Mesodermal cell (in vitro differentiated cells): ENCODE data around the gene NFKB1.
"Not testable (repeated sequence)": the region's sequence is repeated elsewhere in the genome, so short reads cannot be mapped to it uniquely, and the experiment has no call there.

Experiments used
- H3K27ac ChIP-seq: 2 replicates; pipeline ENCODE4 v1.7.0; 2013; ENCODE audit warnings: mild to moderate bottlenecking, low read depth, low read length, moderate library complexity; ENCODE audit not compliant: severe bottlenecking
- H3K36me3 ChIP-seq: 2 replicates; pipeline ENCODE4 v1.7.1; 2013; ENCODE audit warnings: mild to moderate bottlenecking, low read length, moderate library complexity; ENCODE audit not compliant: control insufficient read depth, insufficient read depth
- H3K4me1 ChIP-seq: one replicate; pipeline ENCODE4 v1.7.1; 2013; ENCODE audit warnings: mild to moderate bottlenecking, low read length; ENCODE audit not compliant: insufficient read depth, control insufficient read depth, poor library complexity, severe bottlenecking
- H3K4me3 ChIP-seq: 2 replicates; pipeline ENCODE4 v1.7.0; 2013; ENCODE audit warnings: low read length, control low read depth, mild to moderate bottlenecking; ENCODE audit not compliant: insufficient read depth, poor library complexity, severe bottlenecking; ENCODE audit errors: extremely low read depth
- H3K9me3 ChIP-seq: 2 replicates; pipeline ENCODE4 v1.7.1; 2013; ENCODE audit warnings: mild to moderate bottlenecking, low read length, moderate library complexity; ENCODE audit not compliant: control insufficient read depth
- WGBS, 2 experiments: methylation state at CpG; one replicate each; pipeline ENCODE4 v1.1.5; 2013; ENCODE audit warnings: missing lambda C conversion rate in 2 of 2; ENCODE audit not compliant: insufficient coverage in 2 of 2; 5-methylcytosine and 5-hydroxymethylcytosine counted together

NFKB1 gene

DNA sequence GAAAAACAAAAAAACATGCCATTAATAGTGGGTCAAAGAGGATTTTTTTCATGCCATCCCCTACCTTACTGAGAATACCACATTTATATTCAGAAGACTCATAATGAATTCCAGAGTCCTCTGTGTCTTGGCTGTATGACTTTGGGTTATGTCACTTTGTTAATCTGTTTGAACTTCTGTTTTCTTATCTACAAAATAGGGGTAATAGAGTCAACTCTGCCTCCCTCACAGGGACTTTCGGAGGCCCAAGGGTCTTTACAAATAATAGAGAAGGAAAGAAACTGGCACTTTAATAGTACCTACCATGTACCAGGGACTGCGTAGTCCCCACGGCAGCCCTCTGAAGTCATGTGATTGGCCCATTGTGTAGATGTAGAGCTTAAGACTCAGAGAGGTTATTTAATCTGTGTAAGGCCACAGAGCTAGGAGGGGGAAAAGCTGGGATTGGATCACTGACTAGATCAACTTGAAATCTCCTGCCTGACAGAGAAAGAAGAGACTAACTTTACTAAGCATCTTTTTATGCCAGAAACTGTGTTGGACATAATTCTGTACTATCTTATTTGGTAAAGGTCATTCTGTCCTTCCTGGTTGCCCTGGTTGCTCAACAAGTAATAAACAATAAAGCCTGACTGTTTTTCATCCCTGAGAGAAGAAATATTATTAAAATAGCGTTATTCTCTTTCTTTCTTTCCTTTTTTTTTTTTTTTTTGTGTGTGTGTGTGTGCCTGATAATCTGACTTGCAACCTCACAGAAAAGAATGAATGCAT, 59.6 kb downstream of the NFKB1 start:
- no peak overlapping the region for H3K27ac ChIP-seq
- no peaks in the 10 kb centered on the region for H3K4me1 ChIP-seq
- H3K9me3 ChIP-seq, result no peaks in the 10 kb centered on the region
- 78% methylated on average over 3 of the region's 4 CpGs; no CpG with 5 or more reads in 1 of the 2 experiments for WGBS, 2 experiments
- H3K4me3 ChIP-seq, result no peak overlapping the region
- no peaks in the 10 kb centered on the region for H3K36me3 ChIP-seq

DNA sequence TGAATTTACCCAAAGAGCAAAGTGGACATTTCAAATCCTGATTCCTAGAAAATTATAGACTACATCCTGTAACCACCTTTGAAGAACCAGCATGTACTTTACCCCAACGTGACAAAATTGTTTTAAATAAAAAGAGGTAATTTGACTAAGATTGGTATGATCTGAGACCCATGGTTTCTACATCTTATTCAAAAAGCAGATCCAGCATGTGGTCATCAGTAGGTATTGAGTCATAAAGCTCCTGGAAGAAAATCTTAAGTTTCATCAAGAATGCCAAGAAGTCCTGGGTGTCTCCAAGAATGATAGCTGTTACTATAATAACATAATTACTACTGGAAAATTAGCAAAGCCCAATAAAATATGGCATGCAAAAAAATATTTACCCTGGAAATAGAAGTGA, 61.8 kb downstream of the NFKB1 start:
- WGBS, 2 experiments, result no CpG with 5 or more reads among the region's 1 CpG
- Histone ChIP-seq H3K4me1 (no peaks in the 10 kb centered on the region), H3K9me3 (no peaks in the 10 kb centered on the region), H3K4me3 (no peak overlapping the region), H3K27ac (no peak overlapping the region), H3K36me3 (no peaks in the 10 kb centered on the region)

- H3K36me3 ChIP-seq, result no peaks in the 10 kb centered on the region
- H3K4me3 ChIP-seq, result no peak overlapping the region
- no peaks in the 10 kb centered on the region for H3K9me3 ChIP-seq
- 95 to 100% methylated on average over 1 to 2 of the region's 4 CpGs for WGBS, 2 experiments
- H3K4me1 ChIP-seq, result no peaks in the 10 kb centered on the region
- H3K27ac ChIP-seq, result no peak overlapping the region
These were observed 63.4 kb downstream of the NFKB1 start for GRCh38 chr4:102564399-102565059.

- H3K9me3 ChIP-seq, result peaks cover 5% of the 10 kb centered on the region
- H3K36me3 ChIP-seq, result peaks cover 6% of the 10 kb centered on the region
- H3K27ac ChIP-seq, result no peak overlapping the region
- no peaks in the 10 kb centered on the region for H3K4me1 ChIP-seq
- no CpG with 5 or more reads among the region's 2 CpGs for WGBS, 2 experiments
- H3K4me3 ChIP-seq, result no peak overlapping the region
These were observed 64.5 kb downstream of the NFKB1 start for GRCh38 chr4:102565696-102566095.

DNA sequence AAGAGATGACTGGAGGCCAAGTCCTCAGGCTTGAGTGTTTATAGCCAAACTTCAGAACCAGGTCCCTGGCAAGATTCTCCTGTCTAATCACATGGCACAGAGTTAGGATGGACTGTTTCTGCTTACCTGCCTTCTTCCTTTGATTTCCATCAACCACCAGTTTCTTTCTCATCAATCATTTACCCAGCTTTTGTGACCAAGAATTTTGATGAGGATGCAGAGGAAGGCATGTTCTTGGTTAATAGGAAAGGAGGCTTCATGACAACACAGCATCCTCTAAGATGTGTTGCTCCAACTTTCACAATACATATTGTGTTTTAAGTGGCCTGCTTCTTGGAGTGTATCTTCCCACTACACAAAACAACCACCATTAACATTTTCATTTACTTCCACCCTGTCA, 65.3 kb downstream of the NFKB1 start:
- Histone ChIP-seq H3K27ac (no peak overlapping the region), H3K4me1 (no peaks in the 10 kb centered on the region), H3K36me3 (peaks cover 6% of the 10 kb centered on the region), H3K9me3 (peaks cover 5% of the 10 kb centered on the region), H3K4me3 (no peak overlapping the region)

- Histone ChIP-seq H3K27ac (no peak overlapping the region), H3K36me3 (peaks cover 6% of the 10 kb centered on the region), H3K4me3 (no peak overlapping the region), H3K9me3 (peaks cover 5% of the 10 kb centered on the region), H3K4me1 (no peaks in the 10 kb centered on the region)
- WGBS, 2 experiments, result no CpG with 5 or more reads among the region's 1 CpG
These were observed 66.3 kb downstream of the NFKB1 start for GRCh38 chr4:102567427-102567826.

DNA sequence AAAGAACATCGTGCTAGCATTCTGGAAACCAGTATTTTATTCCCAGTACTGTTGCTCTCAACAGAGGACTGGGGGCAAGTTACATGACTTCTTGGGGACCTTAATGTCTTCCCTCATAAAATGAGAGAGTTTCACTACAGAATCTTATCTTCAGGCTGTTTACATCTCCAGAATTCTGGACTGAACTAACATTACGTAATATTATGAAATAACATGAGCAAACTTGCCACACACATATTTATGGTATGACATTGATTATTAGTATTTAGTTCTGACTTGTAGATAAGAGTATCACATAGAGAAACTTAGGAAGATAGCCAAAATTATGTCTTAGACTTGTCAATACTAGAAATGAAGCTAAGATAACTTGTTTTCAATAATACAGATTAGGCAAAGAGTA, 68.0 kb downstream of the NFKB1 start:
- H3K4me1 ChIP-seq, result peaks cover under 1% of the 10 kb centered on the region
- H3K36me3 ChIP-seq, result peaks cover 6% of the 10 kb centered on the region
- 100% methylated on average over 1 of the region's 2 CpGs; no CpG with 5 or more reads in 1 of the 2 experiments for WGBS, 2 experiments
- H3K4me3 ChIP-seq, result no peak overlapping the region
- no peak overlapping the region for H3K27ac ChIP-seq
- H3K9me3 ChIP-seq, result peaks cover 5% of the 10 kb centered on the region

DNA sequence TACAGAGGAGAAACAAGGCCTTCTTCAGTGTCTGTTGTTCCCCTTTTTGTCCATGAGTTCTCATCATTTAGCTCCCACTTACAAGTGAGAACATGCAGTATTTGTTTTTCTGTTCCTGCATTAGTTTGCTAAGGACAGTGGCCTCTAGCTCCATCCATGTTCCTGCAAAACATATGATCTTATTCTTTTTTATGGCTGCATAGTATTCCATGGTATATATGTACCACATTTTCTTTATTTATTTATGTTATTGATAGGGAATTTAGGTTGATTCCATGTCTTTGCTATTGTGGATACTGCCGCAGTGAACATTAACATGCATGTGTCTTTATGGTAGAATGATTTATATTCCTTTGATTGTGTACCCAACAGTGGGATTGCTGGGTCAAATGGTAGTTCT, 69.1 kb downstream of the NFKB1 start:
- not testable (repeated sequence) for H3K27ac ChIP-seq, H3K36me3 ChIP-seq, H3K9me3 ChIP-seq, H3K4me1 ChIP-seq, H3K4me3 ChIP-seq
- no CpG with 5 or more reads among the region's 1 CpG for WGBS, 2 experiments

DNA sequence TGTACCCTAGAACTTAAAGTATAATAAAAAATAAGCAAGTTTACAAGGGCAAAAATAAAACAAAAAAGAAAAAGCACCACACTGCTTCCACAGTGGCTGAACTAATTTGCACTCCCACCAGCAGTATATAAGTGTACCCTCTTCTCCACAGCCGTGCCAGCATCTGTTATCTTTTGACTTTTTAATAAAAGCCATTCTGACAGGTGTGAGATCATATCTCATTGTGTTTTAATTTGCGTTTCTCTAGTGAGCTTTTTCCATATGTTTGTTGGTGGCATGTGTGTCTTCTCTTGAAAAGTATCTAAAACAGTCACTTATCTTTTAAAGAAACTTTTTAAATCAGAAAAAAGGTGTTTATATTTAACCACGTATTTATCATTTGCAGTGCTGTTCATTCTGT, 71.3 kb downstream of the NFKB1 start:
- Histone ChIP-seq H3K27ac (no peak overlapping the region), H3K9me3 (peaks cover 5% of the 10 kb centered on the region), H3K36me3 (peaks cover 10% of the 10 kb centered on the region), H3K4me3 (no peak overlapping the region), H3K4me1 (peaks cover 13% of the 10 kb centered on the region)
- WGBS, 2 experiments, result 100% methylated on average over 1 of the region's 3 CpGs; no CpG with 5 or more reads in 1 of the 2 experiments

DNA sequence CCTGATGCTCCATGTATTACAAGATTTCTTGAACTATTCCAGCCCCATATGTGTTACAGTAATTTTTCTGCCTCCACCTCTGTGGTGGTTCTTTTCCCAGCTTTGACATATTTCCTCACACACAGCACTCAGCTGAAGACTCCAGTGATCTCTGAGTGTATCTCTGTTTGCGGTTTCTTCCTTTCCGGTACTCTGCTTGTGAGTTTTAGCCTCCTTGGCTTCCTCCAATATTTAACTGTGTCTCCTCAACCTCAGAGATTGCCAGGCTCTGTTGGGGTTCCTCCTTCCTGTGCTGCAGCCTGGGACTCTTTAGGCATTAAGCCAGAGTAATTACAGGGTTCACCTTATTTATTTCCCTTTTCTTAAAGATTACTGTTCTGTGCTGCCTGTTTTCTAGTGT, 73.2 kb downstream of the NFKB1 start:
- peaks cover 5% of the 10 kb centered on the region for H3K9me3 ChIP-seq
- H3K4me3 ChIP-seq, result no peak overlapping the region
- WGBS, 2 experiments, result 67 to 84% methylated on average over 2 of the region's 2 CpGs
- peaks cover 17% of the 10 kb centered on the region for H3K4me1 ChIP-seq
- H3K36me3 ChIP-seq, result peaks cover 10% of the 10 kb centered on the region
- H3K27ac ChIP-seq, result peak overlapping the region; percentile 43
